ENCODE data around the gene CLDN1.

Gene CLDN1

GRCh38 chr3:190321789-190322603 is at the start of gene CLDN1:
CLDN1 (minus strand) TSS chr3:190322446; CDS start chr3:190322206, 240 bp downstream.
- no peaks in the 10 kb centered on the region for H3K36me3 ChIP-seq (ENCODE audit: insufficient read depth, low read length)
- no peak within 1 kb of the TSS for H3K9ac ChIP-seq (ENCODE audit: low read depth, low read length)

GRCh38 chr3:190371152-190371551 is 48.9 kb upstream of the CLDN1 start:
- no peaks in the 10 kb centered on the region for H3K4me1 ChIP-seq (ENCODE audit: insufficient read depth, low read length)
- DNase-seq: no peak
- no peak overlapping the region for H3K4me2 ChIP-seq (ENCODE audit: insufficient read depth, low read length)
- H3K79me2 ChIP-seq (ENCODE audit: insufficient read depth, low read length): no peaks in the 10 kb centered on the region
- H4K20me1 ChIP-seq (ENCODE audit: insufficient read depth, low read length): no peaks in the 10 kb centered on the region
- TF ChIP-seq CTCF (IDR thresholded peaks at IDR 0.05; ENCODE audit: borderline replicate concordance, extremely low read depth, low read length, poor library complexity, severe bottlenecking) (no peak), EZH2 (IDR thresholded peaks at IDR 0.05; ENCODE audit: borderline replicate concordance, low read depth, low read length, severe bottlenecking) (no peak)
- no peaks in the 10 kb centered on the region for H3K27me3 ChIP-seq (ENCODE audit: insufficient read depth, low read length, poor library complexity)
- H3K36me3 ChIP-seq (ENCODE audit: insufficient read depth, low read length): no peaks in the 10 kb centered on the region
- H3K27ac ChIP-seq (ENCODE audit: low read length): no peak overlapping the region
- H2AFZ ChIP-seq (ENCODE audit: low read depth, low read length): no peak overlapping the region
- no peak overlapping the region for H3K9ac ChIP-seq (ENCODE audit: low read depth, low read length)
- H3K4me3 ChIP-seq (ENCODE audit: low read depth in 1 of 2, low read length in 2 of 2): no peak overlapping the region
- no peaks in the 10 kb centered on the region for H3K9me3 ChIP-seq (ENCODE audit: insufficient read depth, low read length, severe bottlenecking)
- ATAC-seq (ENCODE audit: insufficient read depth, low read depth): no peak

More at GRCh38 chr3:190321789-190322603, at the start of gene CLDN1:
- TF ChIP-seq EZH2 (IDR thresholded peaks at IDR 0.05; ENCODE audit: borderline replicate concordance, low read depth, low read length, severe bottlenecking) (no peak), CTCF (IDR thresholded peaks at IDR 0.05; ENCODE audit: borderline replicate concordance, extremely low read depth, low read length, poor library complexity, severe bottlenecking) (no peak)
- Histone ChIP-seq H3K27ac (ENCODE audit: low read length) (no peak within 1 kb of the TSS), H3K79me2 (ENCODE audit: insufficient read depth, low read length) (no peaks in the 10 kb centered on the region), H2AFZ (ENCODE audit: low read depth, low read length) (no peak within 1 kb of the TSS), H3K9me3 (ENCODE audit: insufficient read depth, low read length, severe bottlenecking) (no peaks in the 10 kb centered on the region), H3K4me3 (ENCODE audit: low read depth in 1 of 2, low read length in 2 of 2) (no peak within 1 kb of the TSS), H3K27me3 (ENCODE audit: insufficient read depth, low read length, poor library complexity) (no peaks in the 10 kb centered on the region), H3K4me2 (ENCODE audit: insufficient read depth, low read length) (no peak within 1 kb of the TSS), H3K4me1 (ENCODE audit: insufficient read depth, low read length) (no peaks in the 10 kb centered on the region), H4K20me1 (ENCODE audit: insufficient read depth, low read length) (no peaks in the 10 kb centered on the region)
- DNase-seq (no peak), ATAC-seq (ENCODE audit: insufficient read depth, low read depth) (no peak)

GRCh38 chr3:190370369-190370768 is 48.1 kb upstream of the CLDN1 start:
- no peak overlapping the region for H3K27ac ChIP-seq (ENCODE audit: low read length)
- no peak overlapping the region for H3K4me2 ChIP-seq (ENCODE audit: insufficient read depth, low read length)
- no peak overlapping the region for H3K9ac ChIP-seq (ENCODE audit: low read depth, low read length)
- ATAC-seq (ENCODE audit: insufficient read depth, low read depth): no peak
- H3K9me3 ChIP-seq (ENCODE audit: insufficient read depth, low read length, severe bottlenecking): no peaks in the 10 kb centered on the region
- no peak overlapping the region for H3K4me3 ChIP-seq (ENCODE audit: low read depth in 1 of 2, low read length in 2 of 2)
- TF ChIP-seq EZH2 (IDR thresholded peaks at IDR 0.05; ENCODE audit: borderline replicate concordance, low read depth, low read length, severe bottlenecking): no peak
- no peak for TF ChIP-seq CTCF (IDR thresholded peaks at IDR 0.05; ENCODE audit: borderline replicate concordance, extremely low read depth, low read length, poor library complexity, severe bottlenecking)
- no peaks in the 10 kb centered on the region for H3K36me3 ChIP-seq (ENCODE audit: insufficient read depth, low read length)
- H3K27me3 ChIP-seq (ENCODE audit: insufficient read depth, low read length, poor library complexity): no peaks in the 10 kb centered on the region
- H2AFZ ChIP-seq (ENCODE audit: low read depth, low read length): no peak overlapping the region
- no peaks in the 10 kb centered on the region for H3K4me1 ChIP-seq (ENCODE audit: insufficient read depth, low read length)
- DNase-seq: no peak
- H3K79me2 ChIP-seq (ENCODE audit: insufficient read depth, low read length): no peaks in the 10 kb centered on the region
- H4K20me1 ChIP-seq (ENCODE audit: insufficient read depth, low read length): no peaks in the 10 kb centered on the region
